Liver (tissue), 3 donors: ENCODE results near the gene IQCK.

Source experiments
- CTCF ChIP-seq: fragments of 150-350 bp; IDR thresholded peaks from 2 replicates; pipeline ENCODE4 v1.5.1; 2017; ENCODE audit warnings: improper control_type of control experiment, low read depth, low read length; ENCODE audit not compliant: missing input control
- JUND ChIP-seq, 2 donors: IDR thresholded peaks; 2 replicates each; pipeline ENCODE4 v1.6.1; 2016; ENCODE audit warnings: antibody characterized with exemption in 2 of 2
- SP1 ChIP-seq: IDR thresholded peaks from 2 replicates; pipeline ENCODE4 v1.6.1; 2018; ENCODE audit warnings: antibody characterized with exemption, mild to moderate bottlenecking
- donor health status: healthy.
- donor health status: healthy.

- no peak for TF ChIP-seq CTCF
- no peak for TF ChIP-seq JUND (IDR thresholded peaks at IDR 0.05)
- no peak for TF ChIP-seq SP1
Observed at GRCh38 chr16:19833176-19833575, 115.1 kb downstream of the IQCK start.
